Nephron (organoid): Measurements from ENCODE around the gene DIS3L2.
A peak's percentile ranks its signal among the peaks of the same experiment; 100 is the strongest.

ENCODE experiments used
- H3K27ac Mint-ChIP-seq, 3 experiments: 2 replicates each; pipeline ENCODE4 v1.8.0; 2020; ENCODE audit warnings: mixed read lengths in 3 of 3, mild to moderate bottlenecking in 2 of 3, moderate library complexity in 1 of 3
- H3K27me3 Mint-ChIP-seq: 2 replicates; pipeline ENCODE4 v1.8.0; 2021; ENCODE audit warnings: low read depth, mild to moderate bottlenecking, moderate library complexity, mixed read lengths
- H3K36me3 Mint-ChIP-seq: 2 replicates; pipeline ENCODE4 v1.8.0; 2020; ENCODE audit warnings: low read depth, mixed read lengths
- H3K4me1 Mint-ChIP-seq: 2 replicates; pipeline ENCODE4 v1.8.0; 2020; ENCODE audit warnings: mixed read lengths
- H3K4me3 Mint-ChIP-seq, 3 experiments: 2 replicates each; pipeline ENCODE4 v1.8.0; 2020; ENCODE audit warnings: mild to moderate bottlenecking in 3 of 3, mixed read lengths in 3 of 3, moderate library complexity in 2 of 3
- H3K9me3 Mint-ChIP-seq: 2 replicates; pipeline ENCODE4 v1.8.0; 2020; ENCODE audit warnings: mixed read lengths
- TF ChIP-seq, protein P1 (sequence below), 3 experiments: fragments of 200-600 bp; sonication (generic); IDR thresholded peaks; one replicate each; pipeline ENCODE4 v1.5.0; 2021; ENCODE audit warnings: antibody characterized with exemption in 3 of 3; ENCODE audit not compliant: unreplicated experiment in 3 of 3

Gene DIS3L2

DNA sequence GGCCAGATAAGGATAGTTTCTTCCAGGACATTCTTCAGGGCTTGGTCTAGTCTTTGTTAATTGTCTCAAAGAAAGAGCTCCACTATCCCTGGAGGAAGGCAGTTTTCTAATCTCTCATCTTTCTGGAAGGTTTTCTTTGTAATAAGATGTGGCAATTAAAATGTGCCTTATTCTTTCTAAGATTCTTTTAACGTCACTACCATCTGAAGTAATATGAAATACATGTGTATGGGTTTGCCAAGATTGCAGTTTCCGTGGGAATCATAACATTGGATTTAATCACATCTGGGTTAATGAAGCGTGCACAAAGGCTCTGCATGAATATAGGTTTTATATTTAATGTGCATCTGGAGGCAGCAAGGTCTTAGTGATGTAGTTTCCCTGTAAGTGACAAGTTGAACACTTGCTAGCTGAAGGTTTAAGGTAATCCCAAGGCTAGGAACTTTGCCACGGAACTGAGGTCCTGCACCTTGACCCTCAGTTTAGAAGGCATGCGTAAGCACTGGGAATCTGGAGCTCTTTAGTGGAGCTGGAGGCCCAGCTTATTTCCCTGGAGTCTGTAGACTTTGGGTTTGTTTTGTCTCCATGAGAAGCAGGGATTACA is 25.7 kb downstream of the DIS3L2 start:
- peak overlapping the region in 1 of 3 experiments; percentile 41 for H3K27ac Mint-ChIP-seq
- no peaks in the 10 kb centered on the region for H3K9me3 Mint-ChIP-seq
- H3K4me1 Mint-ChIP-seq, result peaks cover 27% of the 10 kb centered on the region
- TF ChIP-seq, protein P1, sequence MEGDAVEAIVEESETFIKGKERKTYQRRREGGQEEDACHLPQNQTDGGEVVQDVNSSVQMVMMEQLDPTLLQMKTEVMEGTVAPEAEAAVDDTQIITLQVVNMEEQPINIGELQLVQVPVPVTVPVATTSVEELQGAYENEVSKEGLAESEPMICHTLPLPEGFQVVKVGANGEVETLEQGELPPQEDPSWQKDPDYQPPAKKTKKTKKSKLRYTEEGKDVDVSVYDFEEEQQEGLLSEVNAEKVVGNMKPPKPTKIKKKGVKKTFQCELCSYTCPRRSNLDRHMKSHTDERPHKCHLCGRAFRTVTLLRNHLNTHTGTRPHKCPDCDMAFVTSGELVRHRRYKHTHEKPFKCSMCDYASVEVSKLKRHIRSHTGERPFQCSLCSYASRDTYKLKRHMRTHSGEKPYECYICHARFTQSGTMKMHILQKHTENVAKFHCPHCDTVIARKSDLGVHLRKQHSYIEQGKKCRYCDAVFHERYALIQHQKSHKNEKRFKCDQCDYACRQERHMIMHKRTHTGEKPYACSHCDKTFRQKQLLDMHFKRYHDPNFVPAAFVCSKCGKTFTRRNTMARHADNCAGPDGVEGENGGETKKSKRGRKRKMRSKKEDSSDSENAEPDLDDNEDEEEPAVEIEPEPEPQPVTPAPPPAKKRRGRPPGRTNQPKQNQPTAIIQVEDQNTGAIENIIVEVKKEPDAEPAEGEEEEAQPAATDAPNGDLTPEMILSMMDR (IDR thresholded peaks at IDR 0.05; ENCODE audit: unreplicated experiment in 3 of 3), result no peak
- H3K36me3 Mint-ChIP-seq, result peaks cover 9% of the 10 kb centered on the region
- H3K27me3 Mint-ChIP-seq, result no peaks in the 10 kb centered on the region
- H3K4me3 Mint-ChIP-seq, result no peak overlapping the region

DNA sequence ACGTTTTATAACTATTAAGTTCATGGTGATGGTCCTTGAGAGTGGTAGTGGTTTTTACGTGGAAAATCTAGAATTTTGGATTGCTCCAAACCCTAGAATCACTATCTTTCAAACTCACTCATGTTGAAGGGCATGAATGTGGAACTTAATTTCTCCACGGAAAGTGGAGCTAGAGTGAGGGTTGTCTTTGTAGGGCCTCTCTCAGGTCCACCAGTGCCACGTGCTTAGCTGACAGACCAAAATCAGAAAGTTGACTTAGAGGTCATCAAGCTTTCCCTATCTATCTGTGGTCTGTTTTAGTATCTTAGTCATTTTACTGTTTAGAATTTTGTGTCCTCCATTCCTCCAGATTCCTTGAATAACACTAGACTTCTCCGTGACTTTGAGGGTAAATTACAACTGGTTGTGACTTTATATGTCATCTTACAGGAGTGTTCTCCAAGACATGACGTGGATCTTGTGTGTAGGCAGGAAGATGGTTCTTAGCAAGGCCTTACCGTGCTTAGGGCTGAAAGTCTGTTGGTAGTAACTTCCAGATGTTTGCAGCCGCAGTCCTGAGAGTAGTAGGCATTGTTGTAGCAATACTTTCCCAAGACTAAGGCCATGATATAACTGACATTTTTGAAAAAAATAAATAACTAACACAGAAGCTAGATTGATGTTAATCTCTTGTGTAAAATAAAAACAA is 26.8 kb downstream of the DIS3L2 start:
- Mint-ChIP-seq H3K4me1 (peaks cover 27% of the 10 kb centered on the region), H3K27ac (no peak overlapping the region), H3K9me3 (no peaks in the 10 kb centered on the region), H3K4me3 (no peak overlapping the region), H3K36me3 (peaks cover 9% of the 10 kb centered on the region), H3K27me3 (no peaks in the 10 kb centered on the region)
- TF ChIP-seq, protein P1 (IDR thresholded peaks at IDR 0.05; ENCODE audit: unreplicated experiment in 3 of 3), result no peak

DNA sequence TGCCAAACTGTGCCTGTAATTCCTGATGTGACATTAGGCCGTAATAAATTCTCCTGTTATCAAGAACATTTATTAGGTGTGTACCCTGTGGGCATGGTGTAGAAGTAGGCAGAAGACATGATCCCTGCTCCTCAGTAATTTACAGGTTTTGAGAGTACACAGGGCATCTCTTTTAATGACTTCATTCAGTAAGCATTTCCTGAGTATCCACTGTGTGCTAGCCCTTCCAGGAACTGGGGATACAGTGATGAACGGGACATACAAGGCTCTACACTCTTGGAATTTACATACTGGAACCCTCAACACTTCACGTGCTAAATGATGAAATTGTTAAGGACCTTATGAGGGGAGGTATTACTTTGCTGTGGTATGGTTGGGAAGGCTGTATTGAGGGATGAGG is 30.2 kb downstream of the DIS3L2 start:
- no peaks in the 10 kb centered on the region for H3K36me3 Mint-ChIP-seq
- H3K27ac Mint-ChIP-seq, result no peak overlapping the region
- TF ChIP-seq, protein P1 (IDR thresholded peaks at IDR 0.05; ENCODE audit: unreplicated experiment in 3 of 3), result no peak
- H3K4me1 Mint-ChIP-seq, result peaks cover 27% of the 10 kb centered on the region
- H3K4me3 Mint-ChIP-seq, result no peak overlapping the region
- no peaks in the 10 kb centered on the region for H3K27me3 Mint-ChIP-seq
- H3K9me3 Mint-ChIP-seq, result no peaks in the 10 kb centered on the region

DNA sequence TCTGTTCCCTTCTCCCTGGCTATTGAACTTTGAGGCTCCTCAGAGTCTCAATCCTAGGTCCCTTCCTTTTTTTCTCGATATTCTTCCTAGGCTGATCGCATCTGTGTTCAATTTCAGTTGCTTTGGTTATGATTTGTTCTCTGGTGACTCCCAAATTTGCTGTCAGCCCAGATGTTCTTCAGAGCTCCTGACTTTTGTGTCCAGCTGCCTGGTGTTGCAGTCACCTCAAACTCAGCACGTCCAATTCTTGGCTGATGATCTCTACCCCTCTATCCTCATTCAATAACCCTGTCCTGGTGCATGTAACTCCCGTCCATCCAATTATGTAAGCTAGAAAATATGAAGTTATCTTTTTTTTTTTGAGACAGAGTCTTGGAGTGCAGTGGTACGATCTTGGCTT is 31.4 kb downstream of the DIS3L2 start:
- no peaks in the 10 kb centered on the region for H3K27me3 Mint-ChIP-seq
- H3K36me3 Mint-ChIP-seq, result no peaks in the 10 kb centered on the region
- TF ChIP-seq, protein P1 (IDR thresholded peaks at IDR 0.05; ENCODE audit: unreplicated experiment in 3 of 3), result no peak
- H3K27ac Mint-ChIP-seq, result no peak overlapping the region
- H3K4me1 Mint-ChIP-seq, result peaks cover 20% of the 10 kb centered on the region
- H3K4me3 Mint-ChIP-seq, result no peak overlapping the region
- H3K9me3 Mint-ChIP-seq, result no peaks in the 10 kb centered on the region

DNA sequence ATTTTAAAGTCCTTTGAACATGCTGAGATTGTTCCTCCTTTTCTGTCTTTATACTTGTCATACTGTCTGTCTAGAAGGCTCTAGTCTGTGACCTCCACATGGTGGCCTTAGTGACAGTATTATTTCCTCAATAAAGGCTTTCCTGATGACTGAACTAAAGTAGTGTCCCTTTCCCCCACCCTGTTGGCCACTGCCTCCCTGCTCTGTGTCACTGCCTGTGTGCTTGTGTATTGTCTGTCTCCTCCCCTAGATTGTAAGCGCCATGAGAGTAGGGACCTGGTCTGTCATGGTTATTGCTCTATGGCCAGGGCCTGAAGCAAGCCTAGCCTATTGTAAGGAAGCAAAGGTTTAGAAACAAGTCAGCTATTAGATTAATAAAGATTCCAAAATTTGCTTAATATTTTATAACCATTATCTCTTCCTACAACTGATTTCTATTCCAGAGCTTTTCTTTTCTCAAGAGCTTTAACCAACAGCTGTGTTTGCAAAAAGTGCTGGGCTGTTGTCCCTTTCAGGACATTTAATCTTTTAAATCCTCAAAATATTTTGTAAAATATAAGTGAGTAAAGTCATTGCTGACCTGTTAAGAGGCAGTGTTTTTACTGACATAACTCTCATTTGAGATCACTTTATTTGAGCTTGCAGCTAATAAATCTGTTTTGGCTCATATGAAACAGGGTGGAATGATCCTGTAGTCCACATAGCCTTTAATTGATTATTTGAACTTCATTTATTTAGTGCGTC is 35.5 kb downstream of the DIS3L2 start:
- Mint-ChIP-seq H3K9me3 (no peaks in the 10 kb centered on the region), H3K4me3 (no peak overlapping the region), H3K27me3 (no peaks in the 10 kb centered on the region), H3K4me1 (peaks cover 6% of the 10 kb centered on the region), H3K36me3 (no peaks in the 10 kb centered on the region), H3K27ac (no peak overlapping the region)
- TF ChIP-seq, protein P1 (IDR thresholded peaks at IDR 0.05; ENCODE audit: unreplicated experiment in 3 of 3), result no peak
